ENCODE measurements around the gene KLHDC4. TPM values are rescaled to one million over a fixed set of nuclear protein-coding genes. Genes with fewer than 3 reads are reported as not detected.
A peak's percentile ranks its signal among the peaks of the same experiment; 100 is the strongest.

Gene KLHDC4
- total RNA-seq, 1 experiment from 2014 or later: 76.2 TPM

DNA sequence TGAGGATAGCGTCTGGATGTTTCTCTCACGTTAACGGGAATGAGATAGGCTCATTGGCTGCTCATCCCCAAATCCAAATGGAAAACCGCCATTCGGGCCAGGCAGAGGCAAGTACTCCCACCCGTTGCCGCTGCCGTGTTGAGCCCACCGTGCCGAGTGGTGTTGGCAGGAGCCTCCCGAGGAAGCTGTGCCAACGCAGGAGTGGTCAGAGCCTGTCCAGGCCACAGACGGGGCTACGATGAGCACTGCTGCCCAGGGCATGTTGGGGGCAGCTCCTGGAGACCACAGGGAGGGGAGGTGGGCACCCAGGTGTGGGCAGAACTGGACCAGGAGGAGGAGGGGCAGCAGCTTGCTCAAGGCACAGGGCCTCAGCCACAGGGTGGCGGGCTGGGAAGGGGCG is 72.0 kb downstream of the KLHDC4 start:
- H3K4me2 ChIP-seq (ENCODE audit: insufficient read depth, insufficient read length, low read length): no peak overlapping the region
- no peak overlapping the region for H2BK15ac ChIP-seq (ENCODE audit: low read depth, low read length)
- H3K23me2 ChIP-seq (ENCODE audit: insufficient read length, low read depth, low read length, poor library complexity, severe bottlenecking): no peaks in the 10 kb centered on the region
- H3K9ac ChIP-seq (ENCODE audit: extremely low read depth, insufficient read length, low read length): no peak overlapping the region
- H3K27ac Mint-ChIP-seq: peak overlapping the region in 2 of 3 experiments; percentile 57 to 84; a peak in 1 of 7 replicates
- no CpG with 5 or more reads among the region's 16 CpGs for WGBS (ENCODE audit: extremely low coverage, insufficient read length, low lambda C conversion rate)
- H3K9me3 ChIP-seq (ENCODE audit: control insufficient read depth, low read depth, low read length): no peaks in the 10 kb centered on the region
- no peak for DNase-seq
- H3K27ac ChIP-seq (ENCODE audit: insufficient read length, low read depth, low read length): no peak overlapping the region
- H3K56ac ChIP-seq (ENCODE audit: insufficient read length, low read depth, low read length): no peak overlapping the region
- no peak overlapping the region for H3K23ac ChIP-seq (ENCODE audit: insufficient read length, low read depth, low read length)
- H3K79me2 ChIP-seq (ENCODE audit: insufficient read depth, low read length): no peaks in the 10 kb centered on the region
- no peak overlapping the region for H3T11ph ChIP-seq (ENCODE audit: low read length)
- no peak overlapping the region for H2BK20ac ChIP-seq (ENCODE audit: low read depth, low read length, poor library complexity, severe bottlenecking)
- no peak overlapping the region for H3K4ac ChIP-seq (ENCODE audit: low read depth, low read length)
- H2BK120ac ChIP-seq (ENCODE audit: low read depth, low read length, poor library complexity, severe bottlenecking): no peak overlapping the region
- H3K27me3 ChIP-seq (ENCODE audit: insufficient read depth, low read length): no peaks in the 10 kb centered on the region
- H2BK5ac ChIP-seq (ENCODE audit: insufficient read length, low read length): no peak overlapping the region
- TF ChIP-seq, protein P1, sequence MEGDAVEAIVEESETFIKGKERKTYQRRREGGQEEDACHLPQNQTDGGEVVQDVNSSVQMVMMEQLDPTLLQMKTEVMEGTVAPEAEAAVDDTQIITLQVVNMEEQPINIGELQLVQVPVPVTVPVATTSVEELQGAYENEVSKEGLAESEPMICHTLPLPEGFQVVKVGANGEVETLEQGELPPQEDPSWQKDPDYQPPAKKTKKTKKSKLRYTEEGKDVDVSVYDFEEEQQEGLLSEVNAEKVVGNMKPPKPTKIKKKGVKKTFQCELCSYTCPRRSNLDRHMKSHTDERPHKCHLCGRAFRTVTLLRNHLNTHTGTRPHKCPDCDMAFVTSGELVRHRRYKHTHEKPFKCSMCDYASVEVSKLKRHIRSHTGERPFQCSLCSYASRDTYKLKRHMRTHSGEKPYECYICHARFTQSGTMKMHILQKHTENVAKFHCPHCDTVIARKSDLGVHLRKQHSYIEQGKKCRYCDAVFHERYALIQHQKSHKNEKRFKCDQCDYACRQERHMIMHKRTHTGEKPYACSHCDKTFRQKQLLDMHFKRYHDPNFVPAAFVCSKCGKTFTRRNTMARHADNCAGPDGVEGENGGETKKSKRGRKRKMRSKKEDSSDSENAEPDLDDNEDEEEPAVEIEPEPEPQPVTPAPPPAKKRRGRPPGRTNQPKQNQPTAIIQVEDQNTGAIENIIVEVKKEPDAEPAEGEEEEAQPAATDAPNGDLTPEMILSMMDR (conservative IDR thresholded peaks at IDR 0.05): no peak
- H3K36me3 Mint-ChIP-seq (ENCODE audit: insufficient read depth in 1 of 3, low read depth in 3 of 3): peaks cover 6 to 39% (median 37%) of the 10 kb centered on the region in 3 experiments; a peak in 6 of 7 replicates
- no peaks in the 10 kb centered on the region for H3K79me1 ChIP-seq (ENCODE audit: insufficient read depth, low read depth, low read length, poor library complexity, severe bottlenecking)
- no peak overlapping the region for H2AK5ac ChIP-seq (ENCODE audit: insufficient read length, low read length)
- no peaks in the 10 kb centered on the region for H4K20me1 ChIP-seq (ENCODE audit: control insufficient read depth, insufficient read depth, insufficient read length)
- H3K4me1 ChIP-seq (ENCODE audit: insufficient read depth, low read length): no peaks in the 10 kb centered on the region
- H4K8ac ChIP-seq (replicated peaks; ENCODE audit: insufficient read length, low read depth, low read length): peak overlapping the region; percentile 19
- H3K4me1 Mint-ChIP-seq: peaks cover 0 to 3% of the 10 kb centered on the region in 2 experiments; a peak in 2 of 4 replicates
- no peak overlapping the region for H2BK12ac ChIP-seq (ENCODE audit: insufficient read length, low read depth, low read length)
- no peak overlapping the region for H3K18ac ChIP-seq (ENCODE audit: insufficient read length, low read depth, low read length)
- no peak overlapping the region for H2AFZ ChIP-seq (ENCODE audit: low read length)
- H3K9me3 Mint-ChIP-seq: no peaks in the 10 kb centered on the region
- H3K27me3 Mint-ChIP-seq (ENCODE audit: low read depth): peaks cover 1% of the 10 kb centered on the region; the same call in 1 of the 2 replicates
- H3K4me3 Mint-ChIP-seq: no peak overlapping the region
- H3K14ac ChIP-seq (ENCODE audit: insufficient read depth, low read length): no peak overlapping the region; the same call in 1 of the 2 replicates
- H4K5ac ChIP-seq (ENCODE audit: insufficient read length, low read depth, low read length): no peak overlapping the region
- no peak overlapping the region for H4K91ac ChIP-seq (ENCODE audit: insufficient read length, low read depth, low read length)

All from H9 (cell line).